GM23338 (cell line): Measurements from ENCODE around the gene MACROD1. TPM values are rescaled to one million over a fixed set of nuclear protein-coding genes. Genes with fewer than 3 reads are reported as not detected.

ENCODE experiments used
- ATAC-seq: fragments of 200-7000 bp; cut with Tn5 transposase; 3 replicates; pipeline ENCODE4 v1.9.1; 2020
- DNase-seq: peaks from one replicate; pipeline ENCODE4 v3.0.0-alpha.2; 2015; ENCODE audit warnings: low spot score
- H2AFZ ChIP-seq: fragments of 200-600 bp; sonication (generic); 2 replicates; pipeline ENCODE4 v1.8.0; 2016; ENCODE audit warnings: antibody characterized with exemption, mild to moderate bottlenecking, moderate library complexity
- H3F3A ChIP-seq: fragments of 200-600 bp; sonication (generic); replicated peaks from 2 replicates; pipeline ENCODE4 v1.8.0; 2017; ENCODE audit warnings: antibody characterized with exemption, mixed run types, low read depth
- H3K27ac ChIP-seq: fragments of 200-600 bp; sonication (generic); 2 replicates; pipeline ENCODE4 v1.6.1; 2016; ENCODE audit warnings: low read depth
- H3K27me3 ChIP-seq: fragments of 200-600 bp; sonication (generic); 2 replicates; pipeline ENCODE4 v1.8.0; 2016; ENCODE audit warnings: mild to moderate bottlenecking, mixed run types, moderate library complexity; ENCODE audit not compliant: insufficient read depth
- H3K36me3 ChIP-seq: fragments of 200-600 bp; sonication (generic); 2 replicates; pipeline ENCODE4 v1.8.0; 2016; ENCODE audit warnings: mild to moderate bottlenecking; ENCODE audit not compliant: insufficient read depth
- H3K4me1 ChIP-seq: fragments of 200-600 bp; sonication (generic); 2 replicates; pipeline ENCODE4 v1.8.0; 2016; ENCODE audit warnings: mild to moderate bottlenecking, moderate library complexity; ENCODE audit not compliant: insufficient read depth
- H3K4me2 ChIP-seq: fragments of 200-600 bp; sonication (generic); 2 replicates; pipeline ENCODE4 v1.7.1; 2017; ENCODE audit warnings: mixed run types
- H3K4me3 ChIP-seq: fragments of 200-600 bp; sonication (generic); 2 replicates; pipeline ENCODE4 v1.6.1; 2016; ENCODE audit warnings: mixed run types
- H3K79me2 ChIP-seq: fragments of 200-600 bp; sonication (generic); replicated peaks from 2 replicates; pipeline ENCODE4 v1.8.0; 2017; ENCODE audit warnings: mild to moderate bottlenecking; ENCODE audit not compliant: insufficient read depth
- H3K9me2 ChIP-seq: fragments of 200-600 bp; sonication (generic); 2 replicates; pipeline ENCODE4 v1.8.0; 2017; ENCODE audit not compliant: insufficient read depth
- H4K20me1 ChIP-seq: fragments of 200-600 bp; sonication (generic); replicated peaks from 2 replicates; pipeline ENCODE4 v1.8.0; 2017; ENCODE audit warnings: mild to moderate bottlenecking; ENCODE audit not compliant: insufficient read depth
- H3K27ac Mint-ChIP-seq: 2 replicates; pipeline ENCODE4 v1.8.0; 2020; ENCODE audit warnings: inconsistent platforms, mild to moderate bottlenecking, moderate library complexity, mixed read lengths
- H3K27me3 Mint-ChIP-seq: 3 replicates; pipeline ENCODE4 v1.8.0; 2022; ENCODE audit warnings: low read depth, mild to moderate bottlenecking, moderate library complexity, mixed read lengths, inconsistent platforms; ENCODE audit not compliant: insufficient read depth, poor library complexity
- H3K36me3 Mint-ChIP-seq: 3 replicates; pipeline ENCODE4 v1.8.0; 2021; ENCODE audit warnings: low read depth, mild to moderate bottlenecking, inconsistent platforms, moderate library complexity, mixed read lengths
- H3K4me1 Mint-ChIP-seq: 3 replicates; pipeline ENCODE4 v1.8.0; 2020; ENCODE audit warnings: mild to moderate bottlenecking, inconsistent platforms, mixed read lengths
- H3K4me3 Mint-ChIP-seq: 3 replicates; pipeline ENCODE4 v1.8.0; 2021; ENCODE audit warnings: moderate library complexity, mild to moderate bottlenecking, inconsistent platforms, mixed read lengths
- H3K9me3 Mint-ChIP-seq: 3 replicates; pipeline ENCODE4 v1.8.0; 2020; ENCODE audit warnings: moderate library complexity, mild to moderate bottlenecking, inconsistent platforms, mixed read lengths
- CREB1 ChIP-seq: fragments of 250-450 bp; sonication (Bioruptor Pico); IDR thresholded peaks from 2 replicates; pipeline ENCODE4 v1.5.0; 2020; ENCODE audit warnings: low read depth, mild to moderate bottlenecking, moderate library complexity
- EZH2 ChIP-seq: fragments of 200-600 bp; sonication (generic); IDR thresholded peaks from one replicate; pipeline ENCODE4 v1.8.0; 2017; ENCODE audit warnings: antibody characterized with exemption, mild to moderate bottlenecking, low read depth; ENCODE audit not compliant: unreplicated experiment
- JUNB ChIP-seq: IDR thresholded peaks from one replicate; pipeline ENCODE4 v1.6.1; 2016; ENCODE audit warnings: antibody characterized with exemption; ENCODE audit not compliant: unreplicated experiment
- NANOG ChIP-seq: IDR thresholded peaks from 2 replicates; pipeline ENCODE4 v1.6.1; 2016; ENCODE audit warnings: antibody characterized with exemption, borderline replicate concordance
- POLR2AphosphoS5 ChIP-seq: IDR thresholded peaks from 2 replicates; pipeline ENCODE4 v1.6.1; 2016; ENCODE audit warnings: antibody characterized with exemption, low read depth
- REST ChIP-seq: IDR thresholded peaks from one replicate; pipeline ENCODE4 v1.6.1; 2018; ENCODE audit warnings: antibody characterized with exemption; ENCODE audit not compliant: unreplicated experiment
- ZNF114 ChIP-seq: fragments of 250-450 bp; sonication (Bioruptor Pico); IDR thresholded peaks from 2 replicates; pipeline ENCODE4 v1.5.0; 2020; ENCODE audit warnings: mild to moderate bottlenecking, moderate library complexity
- ZNF331 ChIP-seq: fragments of 250-450 bp; sonication (Bioruptor Pico); IDR thresholded peaks from 2 replicates; pipeline ENCODE4 v1.5.0; 2020; ENCODE audit warnings: low read depth, mild to moderate bottlenecking, moderate library complexity
- ZNF462 ChIP-seq: fragments of 250-450 bp; sonication (Bioruptor Pico); IDR thresholded peaks from 2 replicates; pipeline ENCODE4 v1.5.0; 2020; ENCODE audit warnings: mild to moderate bottlenecking, moderate library complexity
- polyA plus RNA-seq: library from polyadenylated mRNA; unstranded; fragments of >200 nt; fragmentation: Nextera tagmentation; extraction: Ambion mirVana; gene quantifications from 2 replicates; pipeline ENCODE4 v1.2.1, GENCODE V29; 2016
- total RNA-seq: library from RNA; depleted of rRNA; stranded (reverse); fragments of >200 nt; shearing (Covaris generic); gene quantifications from 2 replicates; pipeline ENCODE4 v1.2.3, GENCODE V29; 2014

MACROD1 gene
- total and polyA plus RNA-seq, 2 experiments from 2014 or later, result 33.0 to 51.6 TPM

GRCh38 chr11:64070314-64070681 is 95.6 kb downstream of the MACROD1 start:
- Histone ChIP-seq H3K4me2 (no peak overlapping the region), H2AFZ (no peak overlapping the region), H3K27me3 (peaks cover 79% of the 10 kb centered on the region), H3F3A (no peaks in the 10 kb centered on the region), H3K4me1 (peaks cover 5% of the 10 kb centered on the region; the same call in 1 of the 2 replicates), H3K27ac (no peak overlapping the region), H3K79me2 (no peaks in the 10 kb centered on the region), H3K36me3 (no peaks in the 10 kb centered on the region), H4K20me1 (peaks cover 5% of the 10 kb centered on the region; the same call in 1 of the 2 replicates), H3K4me3 (no peak overlapping the region), H3K9me2 (no peaks in the 10 kb centered on the region)
- Mint-ChIP-seq H3K9me3 (no peaks in the 10 kb centered on the region), H3K27me3 (peaks cover 34% of the 10 kb centered on the region), H3K4me3 (no peak overlapping the region), H3K36me3 (no peaks in the 10 kb centered on the region), H3K27ac (no peak overlapping the region), H3K4me1 (peaks cover 19% of the 10 kb centered on the region)
- TF ChIP-seq EZH2, result no peak
- no peak for TF ChIP-seq POLR2AphosphoS5
- TF ChIP-seq ZNF114 (CRISPR knock-in tag), result no peak
- TF ChIP-seq ZNF331 (CRISPR knock-in tag), result no peak
- TF ChIP-seq REST, result no peak
- no peak for TF ChIP-seq ZNF462 (CRISPR knock-in tag)
- TF ChIP-seq CREB1 (CRISPR knock-in tag), result no peak
- no peak for TF ChIP-seq JUNB
- TF ChIP-seq NANOG, result no peak
- DNase-seq (peak; percentile 51), ATAC-seq (peak; percentile 20; the same call in 2 of the 3 replicates)
